Ramos (cell line): ENCODE data around the gene CNOT3.

Experiments used
- in situ Hi-C: fragments of 300-500 bp; cut with MboI; formaldehyde crosslinking; loops from one replicate; pipeline ENCODE4 v1.14.3; 2022; ENCODE audit warnings: low sequenced_read_pairs; ENCODE audit not compliant: unreplicated experiment

Gene CNOT3

DNA sequence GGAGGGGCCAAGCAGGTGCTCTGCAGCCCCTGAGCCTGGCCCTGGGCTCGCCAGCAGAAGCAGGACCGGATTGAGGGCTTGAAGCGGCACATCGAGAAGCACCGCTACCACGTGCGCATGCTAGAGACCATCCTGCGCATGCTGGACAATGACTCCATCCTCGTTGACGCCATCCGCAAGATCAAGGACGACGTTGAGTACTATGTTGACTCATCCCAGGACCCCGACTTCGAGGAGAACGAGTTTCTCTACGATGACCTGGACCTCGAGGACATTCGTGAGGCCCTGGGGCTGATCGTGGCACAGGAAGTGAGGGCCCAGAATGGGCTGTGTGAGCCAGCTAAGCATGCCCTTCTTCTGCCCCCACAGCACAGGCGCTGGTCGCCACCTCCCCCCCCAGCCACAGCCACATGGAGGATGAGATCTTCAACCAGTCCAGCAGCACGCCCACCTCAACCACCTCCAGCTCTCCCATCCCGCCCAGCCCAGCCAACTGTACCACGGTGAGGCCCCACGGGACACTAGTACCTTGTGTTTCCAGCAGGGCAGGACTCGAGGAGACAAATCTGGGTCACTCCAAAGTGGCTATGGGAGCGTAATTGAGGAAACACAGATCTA, 8.1 kb downstream of the CNOT3 start:
- in situ Hi-C loops, result no loop called here

DNA sequence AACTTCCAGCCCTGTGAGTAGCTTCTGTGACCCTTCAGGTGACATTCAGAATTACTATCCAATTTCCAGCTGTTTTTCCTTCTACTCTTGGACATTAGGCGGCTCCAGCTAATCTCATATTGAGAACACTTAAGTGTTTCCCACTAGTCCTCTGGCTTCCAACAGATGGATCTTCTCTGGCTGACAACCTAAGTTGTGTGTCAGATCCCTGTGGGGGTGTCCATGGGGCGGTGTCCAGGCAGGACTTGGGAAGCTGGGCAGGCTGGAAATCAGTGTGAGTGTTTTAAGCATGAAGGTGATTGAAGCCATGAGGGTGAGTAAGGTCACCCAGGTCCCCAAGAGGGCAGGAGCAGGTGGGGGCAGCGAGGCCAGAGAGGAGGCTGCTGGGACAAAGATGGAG, 10.1 kb downstream of the CNOT3 start:
- in situ Hi-C loops, result no loop called here

DNA sequence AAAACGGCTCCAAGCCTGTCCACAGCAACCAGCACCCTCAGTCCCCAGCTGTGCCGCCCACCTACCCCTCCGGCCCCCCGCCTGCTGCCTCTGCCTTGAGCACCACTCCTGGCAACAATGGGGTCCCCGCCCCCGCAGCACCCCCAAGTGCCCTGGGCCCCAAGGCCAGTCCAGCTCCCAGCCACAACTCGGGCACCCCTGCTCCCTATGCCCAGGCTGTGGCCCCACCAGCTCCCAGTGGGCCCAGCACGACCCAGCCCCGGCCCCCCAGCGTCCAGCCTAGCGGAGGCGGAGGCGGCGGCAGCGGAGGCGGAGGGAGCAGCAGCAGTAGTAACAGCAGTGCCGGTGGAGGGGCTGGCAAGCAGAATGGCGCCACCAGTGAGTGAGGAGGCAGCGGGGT, 10.6 kb downstream of the CNOT3 start:
- in situ Hi-C loops, result no loop called here

DNA sequence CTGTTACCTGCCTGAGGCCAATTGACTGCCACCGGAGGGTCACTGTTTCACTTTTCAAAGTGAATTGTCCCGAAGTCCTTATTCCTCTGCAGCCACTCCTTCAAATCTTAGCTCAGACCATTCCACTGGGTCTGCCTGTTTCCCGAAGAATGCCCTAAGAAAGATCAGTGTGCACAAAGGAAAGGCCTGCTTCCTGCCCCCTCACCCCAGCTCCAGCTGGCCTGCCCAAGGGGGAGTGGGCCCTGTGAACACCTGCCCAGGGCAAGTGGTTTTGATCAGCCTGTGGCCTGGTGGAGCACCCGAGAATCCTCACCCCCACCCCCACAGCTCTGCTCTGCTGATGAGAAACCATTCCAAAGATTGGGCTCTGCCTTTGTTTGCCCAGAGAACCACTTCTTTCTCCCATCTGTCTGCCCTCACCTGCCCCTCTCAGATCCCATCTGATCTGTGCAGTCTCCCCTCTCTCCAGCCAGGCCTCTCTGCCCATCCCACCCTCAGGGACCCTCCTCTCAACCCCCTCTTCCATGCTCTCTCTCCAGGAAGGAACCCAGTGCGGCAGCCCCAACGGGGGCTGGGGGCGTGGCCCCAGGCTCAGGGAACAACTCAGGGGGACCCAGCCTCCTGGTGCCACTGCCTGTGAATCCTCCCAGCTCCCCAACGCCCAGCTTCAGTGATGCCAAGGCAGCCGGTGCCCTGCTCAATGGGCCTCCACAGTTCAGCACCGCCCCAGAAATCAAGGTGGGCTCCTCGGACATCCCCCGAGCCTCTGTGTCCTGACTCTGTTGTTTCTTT, 11.7 kb downstream of the CNOT3 start:
- in situ Hi-C loops, result no loop called here

DNA sequence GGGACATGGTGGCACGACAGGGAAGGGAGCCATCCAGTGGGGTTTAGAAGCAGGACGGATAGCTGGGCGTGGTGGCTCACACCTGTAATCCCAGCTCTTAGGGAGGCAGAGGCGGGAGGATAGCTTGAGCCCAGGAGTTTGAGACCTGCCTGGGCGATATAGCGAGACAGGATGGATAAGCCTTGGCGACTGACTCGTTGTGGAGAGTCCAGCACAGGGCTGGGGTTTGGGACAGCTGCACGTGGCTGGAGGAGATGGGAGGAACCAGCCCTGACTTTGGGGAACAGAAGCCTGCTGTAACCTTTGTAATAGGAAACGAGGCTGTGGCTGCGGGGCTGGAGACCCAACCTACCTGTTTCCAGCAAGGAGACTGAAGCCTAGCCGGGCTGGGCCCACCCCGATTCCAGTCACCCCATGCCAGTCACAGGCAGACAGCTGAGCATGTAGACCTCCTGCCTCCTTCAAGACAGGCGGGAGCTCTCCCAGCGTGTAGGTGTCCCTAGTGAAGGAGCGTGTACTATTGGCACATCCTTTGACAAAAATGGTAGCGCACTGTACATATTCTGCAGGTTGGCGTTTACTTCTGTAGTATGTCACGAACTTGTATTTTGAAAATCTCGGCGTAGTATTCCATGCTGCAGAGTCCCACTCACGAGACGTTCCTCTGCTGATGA, 13.9 kb downstream of the CNOT3 start:
- in situ Hi-C loops, result no loop called here

DNA sequence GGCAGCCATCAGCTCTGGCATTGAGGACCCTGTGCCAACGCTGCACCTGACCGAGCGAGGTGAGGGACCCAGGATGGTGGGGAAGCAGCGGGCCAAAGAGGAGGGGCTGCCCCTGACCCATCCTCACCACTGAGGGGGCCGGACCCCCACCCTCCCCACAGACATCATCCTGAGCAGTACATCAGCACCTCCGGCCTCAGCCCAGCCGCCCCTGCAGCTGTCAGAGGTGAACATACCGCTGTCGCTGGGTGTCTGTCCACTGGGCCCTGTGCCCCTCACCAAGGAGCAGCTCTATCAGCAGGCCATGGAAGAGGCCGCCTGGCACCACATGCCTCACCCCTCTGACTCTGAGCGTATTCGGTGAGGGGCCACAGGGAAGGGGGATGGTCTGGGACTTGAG, 14.7 kb downstream of the CNOT3 start:
- in situ Hi-C loops, result no loop called here

DNA sequence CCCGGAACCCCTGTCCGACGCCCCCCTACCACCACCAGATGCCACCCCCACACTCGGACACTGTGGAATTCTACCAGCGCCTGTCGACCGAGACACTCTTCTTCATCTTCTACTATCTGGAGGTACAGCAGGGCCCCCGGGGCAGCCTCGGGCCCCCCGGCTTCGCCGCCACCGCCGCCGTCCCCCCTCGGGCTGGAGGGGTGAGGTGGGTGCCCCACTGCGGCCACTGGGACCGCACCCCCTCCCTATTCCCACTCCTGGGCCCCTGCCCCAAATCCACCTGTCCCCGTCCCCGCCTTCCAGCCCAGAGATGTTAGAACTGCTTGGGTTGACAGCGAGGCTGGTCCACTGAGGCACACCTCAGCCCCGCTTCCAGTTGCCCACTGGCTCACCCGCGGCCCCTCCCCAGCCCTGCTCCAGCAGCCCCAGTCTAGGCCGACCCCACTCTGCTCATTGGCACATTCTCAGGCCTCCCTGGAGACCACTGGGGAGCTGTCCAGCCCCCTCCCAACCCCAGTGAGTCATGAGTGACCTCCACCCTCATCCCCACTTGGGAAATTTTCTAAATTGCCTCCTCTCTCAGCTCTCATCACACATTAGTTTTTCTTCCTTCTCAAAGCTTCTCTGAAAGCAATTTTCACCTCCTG, 15.4 kb downstream of the CNOT3 start:
- in situ Hi-C loops, result no loop called here

DNA sequence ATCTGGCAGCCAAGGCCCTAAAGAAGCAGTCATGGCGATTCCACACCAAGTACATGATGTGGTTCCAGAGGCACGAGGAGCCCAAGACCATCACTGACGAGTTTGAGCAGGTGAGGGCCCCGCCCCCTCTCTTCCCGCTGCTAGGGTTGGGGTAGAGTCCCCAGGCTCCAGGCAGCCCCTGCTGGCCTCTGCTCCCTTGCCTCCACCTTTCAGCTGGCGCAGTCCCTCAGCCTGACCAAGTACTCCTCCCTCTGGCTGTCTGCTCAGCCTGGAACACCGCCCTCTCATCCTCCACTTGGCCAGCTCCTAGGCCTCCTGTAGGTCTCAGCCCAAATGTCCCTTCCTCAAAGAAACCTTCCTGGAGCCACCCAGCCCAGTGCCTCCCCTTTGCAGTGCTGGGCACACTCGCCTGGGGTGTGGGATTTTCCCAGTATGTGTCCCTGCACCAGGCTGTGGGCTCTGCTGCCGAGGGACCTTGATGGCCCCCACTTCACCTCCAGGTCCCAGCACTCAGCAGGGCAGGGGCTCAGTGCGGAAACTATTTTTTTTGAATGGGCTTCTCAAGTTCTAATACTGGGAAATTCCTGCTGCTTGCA, 16.3 kb downstream of the CNOT3 start:
- in situ Hi-C loops, result no loop called here

DNA sequence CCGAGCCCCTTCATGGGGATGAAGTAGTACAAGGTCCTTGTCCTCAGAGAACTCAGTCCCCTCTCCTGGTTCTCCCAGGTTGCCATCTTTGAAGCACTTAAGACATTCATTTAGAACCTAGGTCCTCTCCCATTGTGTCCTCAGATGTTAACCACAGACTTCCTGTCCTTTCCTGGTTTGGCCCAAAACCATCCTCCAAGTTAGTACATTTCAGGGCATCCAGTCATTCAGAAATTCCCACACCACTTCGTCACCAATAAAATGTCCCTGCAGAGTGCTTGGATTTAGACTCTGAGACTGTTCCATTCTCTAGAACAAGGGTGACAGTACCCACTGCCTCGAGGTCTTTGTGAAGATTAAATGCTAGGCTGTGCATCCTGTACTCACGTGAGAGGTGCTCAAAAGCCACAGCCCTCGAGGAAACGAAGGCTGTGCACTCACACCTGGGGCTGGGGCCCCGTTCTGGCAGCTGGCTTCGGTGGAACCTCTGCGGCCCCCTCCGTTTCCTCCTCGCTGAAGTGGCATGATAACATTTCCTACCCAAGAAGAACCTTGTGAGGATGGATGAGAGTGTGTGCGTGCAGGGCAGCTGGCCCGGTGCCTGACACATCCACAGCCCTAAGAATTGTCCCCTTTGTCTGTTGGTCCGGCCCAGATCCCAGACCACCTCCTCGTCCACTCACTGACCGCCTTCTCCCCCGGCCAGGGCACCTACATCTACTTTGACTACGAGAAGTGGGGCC, 17.2 kb downstream of the CNOT3 start:
- in situ Hi-C loops, result no loop called here

DNA sequence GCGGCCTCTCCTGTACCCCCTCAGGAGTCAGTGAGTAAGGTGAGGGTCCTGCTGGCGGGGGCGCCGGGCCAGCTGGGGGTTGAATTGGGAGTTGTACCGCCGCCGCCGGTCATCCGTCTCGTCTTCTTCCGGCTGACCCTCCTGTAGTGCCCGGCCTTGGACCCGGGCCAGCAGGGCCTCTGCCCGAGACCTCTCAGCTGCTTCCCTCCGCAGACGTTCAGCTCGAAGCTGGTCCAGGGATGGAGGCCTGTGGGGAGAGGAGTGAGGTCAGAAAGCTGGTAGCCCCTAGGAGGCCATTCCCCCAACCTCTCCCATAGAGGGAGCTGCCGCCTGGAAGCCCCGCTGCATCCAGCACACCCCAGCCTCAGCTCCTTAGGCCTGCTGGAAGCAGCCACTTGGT, 18.1 kb downstream of the CNOT3 start:
- in situ Hi-C loops, result no loop called here

DNA sequence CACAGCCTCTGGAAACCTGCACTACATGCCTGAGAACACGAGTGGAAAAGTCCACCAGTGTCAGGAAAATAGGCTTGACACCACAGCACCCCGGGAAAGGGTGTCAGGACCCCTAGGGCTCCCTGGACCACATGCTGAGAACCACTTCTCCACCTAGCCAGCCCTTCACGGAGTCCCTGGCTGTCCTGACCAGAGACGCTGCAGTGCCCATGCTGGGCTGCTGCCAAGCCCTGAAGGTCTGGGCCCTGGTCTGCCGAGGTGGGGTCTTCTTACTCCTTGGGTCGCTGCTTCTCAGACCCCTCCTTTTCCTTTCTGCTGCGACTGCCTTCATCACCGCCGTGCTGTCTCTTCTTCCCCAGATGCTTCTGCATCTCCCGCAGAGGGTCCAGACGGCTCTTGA, 18.9 kb downstream of the CNOT3 start:
- in situ Hi-C loops, result no loop called here

DNA sequence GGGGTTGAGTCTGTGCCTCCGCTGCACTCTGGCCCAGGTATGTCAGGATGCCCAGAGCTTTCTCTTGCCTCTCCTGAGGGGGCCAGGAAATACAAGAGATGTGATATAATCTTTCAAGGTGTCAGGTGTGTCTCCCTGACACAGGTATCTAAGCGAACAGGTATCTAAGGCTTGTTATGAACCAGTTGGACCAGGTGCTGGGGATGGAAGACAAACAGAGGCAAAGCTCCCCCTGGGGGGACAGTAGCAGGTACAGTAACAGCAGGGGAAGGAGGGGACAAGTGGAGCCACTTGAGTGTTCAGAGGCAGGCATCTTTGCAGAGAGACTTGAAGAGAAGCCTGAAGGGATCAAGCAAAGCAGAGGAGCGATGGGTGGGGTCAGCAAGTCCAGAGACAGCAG, 19.4 kb downstream of the CNOT3 start:
- in situ Hi-C loops, result no loop called here

DNA sequence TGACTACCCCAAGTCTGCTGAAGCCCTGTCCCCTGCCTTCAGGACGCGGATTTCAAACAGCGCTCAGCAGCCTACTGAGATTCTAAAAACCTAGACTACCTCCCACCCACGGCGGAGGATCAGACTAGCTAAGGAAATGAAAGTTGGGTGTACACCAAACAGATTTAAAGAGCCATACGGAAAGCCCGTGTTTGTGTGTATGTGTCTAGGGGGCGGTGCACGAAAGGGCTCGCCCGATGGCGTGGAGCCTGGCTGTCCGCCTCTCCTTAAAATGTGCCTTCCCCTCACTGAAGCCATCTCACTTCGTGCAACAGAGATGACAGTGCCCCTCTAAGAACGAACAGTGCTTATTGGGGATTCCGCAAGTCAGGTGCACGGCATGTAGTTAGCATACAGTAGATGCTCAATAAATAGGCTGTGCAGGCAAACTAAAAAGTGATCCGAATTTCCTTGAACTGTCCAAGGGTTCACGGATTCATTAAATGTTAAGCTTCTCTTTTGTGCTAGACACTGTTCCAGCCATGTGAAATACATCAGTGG, 21.3 kb downstream of the CNOT3 start:
- in situ Hi-C loops, result no loop called here

DNA sequence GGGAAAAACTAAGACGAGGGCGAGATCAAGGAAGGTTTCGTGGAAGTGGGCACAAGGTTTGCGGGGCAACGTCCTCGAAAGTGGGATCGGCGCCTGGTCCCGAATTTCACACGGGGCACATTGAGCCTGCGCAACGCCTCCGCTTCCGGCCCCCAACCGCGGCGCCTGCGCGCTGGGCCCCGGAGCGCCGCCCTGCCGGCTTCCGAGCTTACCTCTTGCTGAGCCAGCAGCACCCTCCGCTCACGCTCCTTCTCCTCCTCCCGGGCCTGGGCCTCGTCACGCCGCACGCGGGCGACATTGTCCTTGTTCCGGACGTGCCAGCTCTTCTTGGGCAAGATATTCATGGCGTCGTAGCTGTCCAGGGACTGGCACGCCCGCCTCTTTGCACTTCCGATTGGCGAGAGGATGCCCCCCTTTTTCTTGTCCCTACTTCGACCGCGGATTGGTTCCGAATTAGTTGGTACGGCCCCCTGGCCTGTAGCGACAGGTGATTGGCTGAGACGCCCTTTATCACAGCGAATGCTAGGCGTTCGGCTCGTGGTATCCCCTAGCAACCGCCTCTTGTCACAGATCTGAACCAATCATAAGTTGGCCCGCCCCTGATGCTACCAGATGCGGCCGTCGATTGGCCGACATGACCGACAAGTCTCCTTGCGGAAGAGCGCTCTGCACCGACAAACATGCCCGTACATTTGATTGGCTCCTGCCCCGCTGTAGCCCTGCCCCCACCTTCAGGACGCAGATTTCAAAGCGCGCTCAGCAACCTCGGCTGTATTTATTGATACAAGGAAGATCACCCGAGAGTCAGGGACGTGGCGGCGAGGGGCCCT, 22.0 kb downstream of the CNOT3 start, which contains the start of gene LENG1:
Gene LENG1 (minus strand): TSS at position 370 of the 830 bp plus-strand sequence. CDS start 26 bp downstream, at position 344.
- in situ Hi-C loops, result loop anchor here (5.0 kb wide), 1 partner anchor 73 kb away; no protein-coding TSS in a partner anchor

DNA sequence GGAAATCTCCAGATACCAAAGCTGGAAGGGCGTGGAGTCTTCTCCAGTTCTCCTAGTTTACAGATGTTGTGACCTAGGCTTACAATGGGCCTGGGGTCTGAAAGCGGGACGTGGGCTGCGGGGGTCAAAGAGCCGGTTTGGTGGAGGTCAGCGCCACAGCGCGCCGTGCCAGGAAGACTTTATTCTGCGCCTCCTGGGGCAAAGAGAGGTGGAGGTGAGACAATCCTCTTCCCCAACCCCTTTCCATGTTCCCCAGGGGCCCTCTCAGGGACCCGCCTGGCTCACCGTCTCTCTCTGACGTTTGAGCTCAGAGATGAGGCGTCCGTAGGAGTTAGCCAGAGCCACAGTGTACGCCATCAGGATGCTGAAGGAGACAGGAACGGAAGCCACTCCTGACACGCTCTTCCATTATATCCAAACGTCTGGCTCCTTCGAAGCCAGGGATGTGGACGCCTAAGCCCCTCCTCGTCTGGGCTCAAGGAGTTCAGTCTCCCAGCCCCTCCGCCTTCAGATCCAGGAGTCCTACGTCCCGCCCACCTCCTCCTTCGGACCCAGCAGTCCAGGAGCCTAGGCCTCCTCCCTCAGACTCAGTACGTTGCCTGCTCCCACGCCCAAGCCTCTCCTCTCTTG, 22.7 kb downstream of the CNOT3 start:
- in situ Hi-C loops, result loop anchor here (5.0 kb wide), 1 partner anchor 72 kb away; no protein-coding TSS in a partner anchor

DNA sequence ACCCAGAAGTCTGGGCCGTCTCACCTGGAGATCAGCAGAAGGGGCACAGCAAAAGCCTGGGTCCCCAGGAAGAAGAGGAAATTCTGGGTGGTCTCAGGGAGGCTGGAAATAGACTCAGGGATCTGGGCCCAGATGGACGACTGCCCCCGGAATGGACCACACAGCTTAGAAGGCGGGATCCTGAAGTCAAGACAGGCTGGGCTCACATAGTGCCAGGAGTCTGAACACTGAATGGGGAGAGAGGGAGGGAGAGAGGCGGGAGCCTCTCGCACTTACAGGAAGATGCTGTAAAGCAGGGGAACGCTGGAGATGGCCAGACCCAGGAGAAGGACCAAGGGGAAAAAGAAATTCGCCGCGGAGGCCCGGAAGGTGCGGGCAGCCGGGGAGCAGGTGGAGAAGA, 23.3 kb downstream of the CNOT3 start:
- in situ Hi-C loops, result loop anchor here (5.0 kb wide), 1 partner anchor 71 kb away; no protein-coding TSS in a partner anchor

DNA sequence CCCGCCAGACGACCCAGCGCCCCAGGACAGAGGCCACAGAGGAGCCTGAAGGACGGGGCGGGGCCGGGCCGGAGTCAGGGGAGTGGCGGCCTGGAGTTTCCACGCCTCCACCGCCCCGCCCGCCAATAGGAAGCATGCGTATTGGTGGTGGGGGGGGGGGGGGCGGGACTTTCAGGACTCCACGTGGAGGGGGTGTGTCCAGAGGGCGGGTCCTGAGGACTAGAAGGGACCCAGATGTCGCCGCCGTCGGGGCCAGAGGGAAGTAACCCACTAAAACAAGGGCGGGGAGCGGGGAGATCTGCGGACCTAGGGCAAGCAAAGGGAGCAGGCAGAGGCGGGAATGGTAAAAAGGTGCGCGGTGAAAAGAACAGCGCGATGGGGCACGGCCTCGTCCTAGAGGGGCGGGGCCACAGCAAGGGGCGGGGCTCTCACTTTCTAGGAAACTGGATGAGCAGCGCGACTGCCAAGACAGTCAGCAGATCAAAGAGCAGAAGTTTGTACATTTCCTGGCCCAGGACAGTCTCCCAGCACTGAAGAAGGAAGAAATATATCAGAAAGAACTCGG, 24.8 kb downstream of the CNOT3 start:
- in situ Hi-C loops, result loop anchor here (5.0 kb wide), 1 partner anchor 70 kb away; no protein-coding TSS in a partner anchor

DNA sequence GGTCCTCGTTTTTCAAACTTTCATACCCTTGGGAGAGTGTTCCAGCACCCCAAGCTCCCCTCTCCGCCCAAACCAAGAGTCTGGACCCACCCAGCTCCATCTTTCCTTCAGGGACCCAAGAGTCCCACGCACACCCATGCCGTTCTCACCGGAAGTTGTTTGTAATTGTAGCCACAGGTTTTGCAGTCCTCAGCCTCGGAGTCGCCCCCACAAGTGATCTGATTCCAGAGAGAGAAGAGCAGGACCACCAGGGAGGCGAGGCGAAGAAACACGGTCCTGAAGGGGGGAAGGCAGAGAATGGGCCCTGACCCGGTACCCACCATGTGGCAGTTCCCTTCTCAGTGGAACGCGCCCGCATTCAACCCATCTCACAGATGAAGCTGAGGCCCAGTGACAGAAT, 25.3 kb downstream of the CNOT3 start:
- in situ Hi-C loops, result loop anchor here (5.0 kb wide), 1 partner anchor 69 kb away; no protein-coding TSS in a partner anchor
